Activated B cell treated with CpG ODN at 0.5 μM for 24 hours (primary cell): Measurements from ENCODE around the gene NIPAL3. TPM values are rescaled to one million over a fixed set of nuclear protein-coding genes. Genes with fewer than 3 reads are reported as not detected.

Experiments used
- ATAC-seq: fragments of 200-7000 bp; cut with Tn5 transposase; one replicate; pipeline ENCODE4 v1.10.0; 2021; ENCODE audit warnings: low read depth, mild to moderate bottlenecking, moderate library complexity
- CTCF ChIA-PET: fragments of 350-600 bp; sonication (Branson Sonifier 250); formaldehyde crosslinking; loops from one replicate; lab custom pipeline; 2021; ENCODE audit warnings: antibody characterized with exemption; lab: Charles Lee
- POLR2A ChIA-PET: fragments of 350-600 bp; sonication (Branson Sonifier 250); formaldehyde crosslinking; loops from one replicate; lab custom pipeline; 2021; ENCODE audit warnings: antibody characterized with exemption; lab: Charles Lee
- DNase-seq: peaks from one replicate; pipeline ENCODE4 v3.0.0; 2022
- H3K27ac Mint-ChIP-seq: one replicate; pipeline ENCODE4 v1.8.0; 2020; ENCODE audit warnings: mixed read lengths
- H3K27me3 Mint-ChIP-seq: one replicate; pipeline ENCODE4 v1.8.0; 2021; ENCODE audit warnings: mixed read lengths
- H3K36me3 Mint-ChIP-seq: one replicate; pipeline ENCODE4 v1.8.0; 2021; ENCODE audit warnings: low read depth, mixed read lengths
- H3K4me1 Mint-ChIP-seq: one replicate; pipeline ENCODE4 v1.8.0; 2021; ENCODE audit warnings: mixed read lengths
- H3K4me3 Mint-ChIP-seq: one replicate; pipeline ENCODE4 v1.8.0; 2020; ENCODE audit warnings: mild to moderate bottlenecking, mixed read lengths
- H3K9me3 Mint-ChIP-seq: one replicate; pipeline ENCODE4 v1.8.0; 2020; ENCODE audit warnings: mixed read lengths
- intact Hi-C: fragments of 100-400 bp; cut with micrococcal nuclease; formaldehyde crosslinking; loops from one replicate; pipeline ENCODE4 v1.15.1; 2024
- total RNA-seq: library from RNA; stranded (reverse); gene quantifications from 2 replicates; pipeline ENCODE4 v1.2.3, GENCODE V29; 2022
- TF ChIP-seq, protein P1 (sequence below): fragments of 200-600 bp; IDR thresholded peaks from one replicate; pipeline ENCODE4 v1.8.0; 2022; ENCODE audit warnings: antibody characterized with exemption, mild to moderate bottlenecking

NIPAL3 gene
- total RNA-seq, 1 donor from 2014 or later: 23.2 TPM

- ChIA-PET POLR2A (interaction anchor here (0.6 to 4.0 kb wide), 11 partner anchors 9 to 316 kb away, joined by 3 to 42 read pairs (median 9); partner anchors contain the start of genes CLIC4, IFNLR1, NIPAL3 and STPG1), CTCF (interaction anchor here (0.6 to 2.0 kb wide), 7 partner anchors 21 to 88 kb away, joined by 3 to 9 read pairs (median 6); partner anchors contain the start of gene NIPAL3)
- H3K9me3 Mint-ChIP-seq: no peaks in the 10 kb centered on the region
- H3K27me3 Mint-ChIP-seq: no peaks in the 10 kb centered on the region
- H3K36me3 Mint-ChIP-seq: peaks cover 12% of the 10 kb centered on the region
- ATAC-seq: peak; percentile 42
- peak overlapping the region; percentile 89 for H3K27ac Mint-ChIP-seq
- peaks cover 52% of the 10 kb centered on the region for H3K4me1 Mint-ChIP-seq
- no peak for DNase-seq
- peak overlapping the region; percentile 90 for H3K4me3 Mint-ChIP-seq
- intact Hi-C loops: loop anchor here (2.0 to 10.0 kb wide), 4 partner anchors 140 to 424 kb away; partner anchors contain the start of genes CLIC4 and SRRM1
- TF ChIP-seq, protein P1, sequence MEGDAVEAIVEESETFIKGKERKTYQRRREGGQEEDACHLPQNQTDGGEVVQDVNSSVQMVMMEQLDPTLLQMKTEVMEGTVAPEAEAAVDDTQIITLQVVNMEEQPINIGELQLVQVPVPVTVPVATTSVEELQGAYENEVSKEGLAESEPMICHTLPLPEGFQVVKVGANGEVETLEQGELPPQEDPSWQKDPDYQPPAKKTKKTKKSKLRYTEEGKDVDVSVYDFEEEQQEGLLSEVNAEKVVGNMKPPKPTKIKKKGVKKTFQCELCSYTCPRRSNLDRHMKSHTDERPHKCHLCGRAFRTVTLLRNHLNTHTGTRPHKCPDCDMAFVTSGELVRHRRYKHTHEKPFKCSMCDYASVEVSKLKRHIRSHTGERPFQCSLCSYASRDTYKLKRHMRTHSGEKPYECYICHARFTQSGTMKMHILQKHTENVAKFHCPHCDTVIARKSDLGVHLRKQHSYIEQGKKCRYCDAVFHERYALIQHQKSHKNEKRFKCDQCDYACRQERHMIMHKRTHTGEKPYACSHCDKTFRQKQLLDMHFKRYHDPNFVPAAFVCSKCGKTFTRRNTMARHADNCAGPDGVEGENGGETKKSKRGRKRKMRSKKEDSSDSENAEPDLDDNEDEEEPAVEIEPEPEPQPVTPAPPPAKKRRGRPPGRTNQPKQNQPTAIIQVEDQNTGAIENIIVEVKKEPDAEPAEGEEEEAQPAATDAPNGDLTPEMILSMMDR: no peak
Measured at GRCh38 chr1:24503059-24503751, 87.6 kb downstream of the NIPAL3 start.

- POLR2A ChIA-PET: interaction anchor here (0.6 to 4.0 kb wide), 4 partner anchors 8 to 312 kb away, joined by 3 to 42 read pairs (median 4); no protein-coding TSS in a partner anchor
- TF ChIP-seq, protein P1: no peak
Measured at GRCh38 chr1:24503870-24504523, 88.4 kb downstream of the NIPAL3 start.

GRCh38 chr1:24504560-24504959, 89.0 kb downstream of the NIPAL3 start:
- ATAC-seq (no peak), DNase-seq (no peak)
- peak overlapping the region; percentile 90 for H3K4me3 Mint-ChIP-seq
- intact Hi-C loops: loop anchor here (5.0 to 10.0 kb wide), 2 partner anchors 240 to 423 kb away; partner anchors contain the start of gene CLIC4
- TF ChIP-seq, protein P1: no peak
- ChIA-PET CTCF (interaction anchor here (0.9 to 2.1 kb wide), 4 partner anchors 22 to 89 kb away, joined by 3 to 9 read pairs (median 8); partner anchors contain the start of gene NIPAL3), POLR2A (interaction anchor here (0.7 to 1.0 kb wide), 2 partner anchors 23 to 182 kb away, joined by 5 to 13 read pairs; no protein-coding TSS in a partner anchor)
- H3K4me1 Mint-ChIP-seq: peaks cover 59% of the 10 kb centered on the region
- no peaks in the 10 kb centered on the region for H3K27me3 Mint-ChIP-seq
- H3K27ac Mint-ChIP-seq: no peak overlapping the region
- H3K36me3 Mint-ChIP-seq: peaks cover 21% of the 10 kb centered on the region
- H3K9me3 Mint-ChIP-seq: no peaks in the 10 kb centered on the region

More at GRCh38 chr1:24503870-24504523, 88.4 kb downstream of the NIPAL3 start:
- CTCF ChIA-PET: interaction anchor here (0.9 to 2.1 kb wide), 4 partner anchors 22 to 88 kb away, joined by 3 to 9 read pairs (median 8); partner anchors contain the start of gene NIPAL3
- DNase-seq (no peak), ATAC-seq (no peak)
- peaks cover 55% of the 10 kb centered on the region for H3K4me1 Mint-ChIP-seq
- peak overlapping the region; percentile 90 for H3K4me3 Mint-ChIP-seq
- intact Hi-C loops: loop anchor here (2.0 to 10.0 kb wide), 4 partner anchors 139 to 423 kb away; partner anchors contain the start of genes CLIC4 and SRRM1
- H3K9me3 Mint-ChIP-seq: no peaks in the 10 kb centered on the region
- H3K27me3 Mint-ChIP-seq: no peaks in the 10 kb centered on the region
- H3K27ac Mint-ChIP-seq: peak overlapping the region; percentile 89
- H3K36me3 Mint-ChIP-seq: peaks cover 15% of the 10 kb centered on the region

DNA sequence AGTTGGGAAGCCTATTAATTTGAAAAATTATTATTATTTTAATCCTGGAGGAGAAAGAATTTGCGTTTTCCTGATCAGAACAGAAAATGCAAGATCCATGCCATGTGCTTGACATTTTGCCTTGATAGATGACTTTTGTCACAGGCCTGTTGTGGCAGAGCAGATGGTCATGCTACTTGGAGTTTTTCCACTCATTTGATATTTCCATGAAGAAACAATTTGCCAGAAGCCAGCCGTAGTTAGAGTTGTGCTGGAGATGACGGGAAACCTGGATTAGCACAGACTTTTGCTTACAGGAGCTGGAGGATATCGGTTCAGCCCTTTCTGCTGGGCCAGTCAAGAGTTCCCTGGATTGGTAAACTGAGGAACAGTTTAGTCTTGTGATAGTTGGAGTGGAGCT, 90.2 kb downstream of the NIPAL3 start:
- Mint-ChIP-seq H3K4me1 (peaks cover 58% of the 10 kb centered on the region), H3K27me3 (no peaks in the 10 kb centered on the region), H3K4me3 (no peak overlapping the region), H3K27ac (no peak overlapping the region), H3K9me3 (no peaks in the 10 kb centered on the region), H3K36me3 (peaks cover 25% of the 10 kb centered on the region)
- DNase-seq (no peak), ATAC-seq (no peak)
- TF ChIP-seq, protein P1: no peak
- ChIA-PET CTCF (interaction anchor here (2.1 kb wide), 1 partner anchor 90 kb away, joined by 9 read pairs; the partner anchor contains the start of gene NIPAL3), POLR2A (interaction anchor here (0.7 kb wide), 1 partner anchor 25 kb away, joined by 3 read pairs; no protein-coding TSS in a partner anchor)
- intact Hi-C loops: loop anchor here (10.0 kb wide), 1 partner anchor 239 kb away; the partner anchor contains the start of gene CLIC4
